Activated T-cell treated with anti-CD3 and anti-CD28 coated beads for 1 hour (primary cell): ENCODE data around the gene GP2.

Source experiments
- DNase-seq: peaks from one replicate; pipeline ENCODE4 v3.0.0-alpha.2; 2020; ENCODE audit warnings: low read depth

The GP2 gene

GRCh38 chr16:20327444-20328041, at the start of gene GP2:
Gene GP2, minus strand, starts transcription at chr16:20327513. Its CDS starts 1,082 bp downstream, at chr16:20326431.
- DNase-seq, result no peak

- DNase-seq, result no peak
Observed at GRCh38 chr16:20372701-20373100, 45.4 kb upstream of the GP2 start.

GRCh38 chr16:20369452-20370054, 42.2 kb upstream of the GP2 start:
- DNase-seq, result no peak

- DNase-seq, result no peak
Observed at GRCh38 chr16:20364051-20364450, 36.7 kb upstream of the GP2 start.

GRCh38 chr16:20363191-20363590, 35.9 kb upstream of the GP2 start:
- no peak for DNase-seq

DNA sequence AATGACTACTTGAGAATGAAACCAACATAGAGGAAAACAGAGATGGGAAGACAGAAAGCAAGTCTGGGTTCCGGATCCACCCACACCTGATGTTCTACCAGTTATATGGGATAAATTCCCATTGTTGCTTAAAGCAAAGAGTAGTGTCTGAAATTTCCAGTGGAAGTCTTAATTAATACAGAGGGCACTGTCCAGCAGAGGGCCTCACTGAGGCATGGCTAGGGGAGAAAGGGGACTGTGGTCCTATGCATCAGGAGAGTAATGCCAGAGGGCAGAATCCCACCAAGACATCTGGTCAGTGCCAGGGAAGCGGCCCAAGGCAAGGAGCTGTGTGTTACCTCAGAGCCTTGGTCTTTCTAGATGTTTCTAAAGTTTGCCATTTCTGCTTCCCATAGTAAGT, 32.7 kb upstream of the GP2 start:
- no peak for DNase-seq

DNA sequence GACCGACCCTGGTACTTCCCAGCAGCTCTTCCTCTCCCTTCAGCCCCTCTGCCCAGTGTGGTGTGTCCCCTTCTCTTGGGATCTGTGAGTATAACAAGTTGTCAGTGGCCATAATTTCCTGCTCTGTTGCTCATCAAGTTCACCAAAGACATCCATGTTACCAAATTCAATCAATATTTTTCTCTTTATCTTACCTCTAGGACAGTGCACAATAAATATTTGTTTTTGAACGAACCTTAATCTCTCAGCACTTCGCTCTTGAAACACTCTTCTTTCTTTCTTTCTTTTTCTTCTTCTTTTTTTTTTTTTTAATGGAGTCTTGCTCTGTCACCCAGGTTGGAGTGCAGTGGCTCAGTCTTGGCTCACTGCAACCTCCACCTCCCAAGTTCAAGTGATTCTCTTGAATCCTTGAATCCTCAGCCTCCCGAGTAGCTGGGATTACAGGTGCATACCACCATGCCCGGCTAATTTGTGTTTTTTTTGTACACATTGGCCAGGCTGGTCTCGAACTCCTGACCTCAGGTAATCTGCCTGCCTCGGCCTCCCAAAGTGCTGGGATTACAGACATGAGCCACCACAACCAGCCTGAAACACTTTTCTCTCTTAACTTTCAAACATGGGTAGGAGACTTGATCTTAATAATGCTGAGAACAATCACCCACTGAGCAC, 27.9 kb upstream of the GP2 start:
- DNase-seq, result no peak

DNA sequence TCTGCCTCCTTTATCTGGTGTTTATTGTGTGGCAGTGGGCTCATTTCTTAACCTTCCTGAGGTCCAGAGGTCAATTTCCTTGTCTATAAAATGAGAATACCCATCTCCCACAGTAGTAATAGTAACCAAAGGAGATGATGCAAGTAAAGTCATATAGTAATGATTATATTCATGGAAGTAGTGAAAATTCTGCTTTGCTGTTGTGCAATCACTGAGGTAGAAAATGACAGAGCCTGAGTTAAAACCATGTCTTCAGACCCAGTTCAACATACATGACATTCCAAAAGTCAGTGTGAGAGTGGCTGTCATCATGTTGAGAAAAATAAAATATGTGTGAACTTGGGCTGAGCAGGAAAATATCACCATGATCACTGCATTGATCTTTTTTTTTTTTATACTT, 26.1 kb upstream of the GP2 start:
- no peak for DNase-seq

GRCh38 chr16:20352615-20353014, 25.3 kb upstream of the GP2 start, which contains the start of gene UMOD:
Gene UMOD, minus strand, starts transcription at chr16:20352715. Its CDS starts 1,978 bp downstream, at chr16:20350737.
- DNase-seq, result no peak

DNA sequence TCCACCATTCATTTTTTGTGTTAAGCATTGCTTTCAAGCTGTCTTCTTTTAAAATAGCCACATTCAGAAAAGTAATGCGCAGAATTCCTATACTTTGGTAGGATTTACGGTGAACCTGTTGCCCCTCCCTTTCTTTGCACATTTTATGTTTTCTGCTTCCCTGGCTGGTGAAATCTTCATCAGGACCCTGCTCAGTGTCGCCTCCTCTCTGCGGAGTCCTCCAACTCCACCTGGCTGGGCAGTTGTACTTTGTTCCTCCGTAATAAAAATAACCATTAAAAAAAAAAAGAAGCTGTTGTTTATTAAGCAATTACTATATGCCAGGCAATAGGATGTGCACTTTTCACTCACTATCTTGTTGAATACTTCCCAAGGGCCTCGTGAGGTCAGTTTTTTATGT, 22.3 kb upstream of the GP2 start:
- no peak for DNase-seq

DNA sequence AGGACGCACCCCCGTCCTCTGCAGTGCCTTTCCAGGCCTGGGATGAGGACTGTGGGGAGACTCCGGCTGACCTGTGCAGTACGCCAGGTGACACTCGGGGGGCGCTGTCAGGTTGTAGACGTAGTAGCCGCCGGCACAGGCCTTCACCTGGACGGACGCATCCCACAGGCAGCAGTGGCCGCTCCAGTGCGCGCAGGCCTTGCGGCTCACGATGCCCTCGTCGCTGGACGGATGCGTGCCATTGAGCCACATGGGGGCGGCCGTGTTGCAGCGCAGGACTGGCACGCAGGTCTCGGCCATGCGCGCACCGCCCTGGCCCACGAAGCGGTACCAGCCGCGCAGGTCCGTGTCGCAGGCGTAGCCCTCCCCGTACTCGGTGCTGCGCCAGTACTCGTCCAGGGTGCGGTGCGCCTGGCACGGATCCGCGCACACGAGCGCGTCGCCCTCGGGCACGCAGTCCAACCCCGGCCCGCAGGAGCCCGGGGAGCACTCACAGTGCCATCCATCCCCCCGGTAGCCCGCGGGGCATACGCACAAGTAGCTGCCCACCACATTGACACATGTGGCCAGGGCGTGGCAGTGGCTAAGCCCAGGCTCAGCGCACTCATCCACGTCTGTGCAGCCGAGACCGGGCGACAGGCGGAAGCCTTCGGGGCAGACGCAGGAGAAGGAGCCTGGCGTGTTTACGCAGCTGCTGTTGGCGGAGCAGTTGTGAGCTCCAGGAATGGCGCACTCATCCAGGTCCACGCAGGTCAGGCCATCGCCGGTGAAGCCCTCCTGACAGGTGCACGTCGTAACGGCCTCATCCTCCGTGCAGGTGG, 21.3 kb upstream of the GP2 start:
- no peak for DNase-seq

GRCh38 chr16:20347666-20348364, 20.5 kb upstream of the GP2 start:
- DNase-seq, result no peak

DNA sequence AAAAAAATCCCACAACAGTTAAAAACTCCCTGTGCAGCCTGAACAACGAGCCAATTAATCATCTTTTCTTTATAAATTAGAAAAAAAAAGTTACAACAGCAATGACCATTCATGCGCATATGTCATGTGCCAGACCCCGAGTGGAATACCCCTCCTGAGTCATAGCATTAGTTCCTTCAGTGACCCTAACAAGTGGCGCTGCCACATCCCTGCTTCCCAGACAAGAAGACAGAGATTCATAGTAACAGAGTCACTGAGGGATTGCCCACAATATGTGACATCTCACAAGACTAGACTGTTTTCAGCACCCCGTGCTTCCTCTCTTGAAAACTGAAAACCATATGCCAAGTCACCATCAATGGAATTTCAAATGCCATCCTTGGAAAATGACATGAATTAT, 17.3 kb upstream of the GP2 start:
- no peak for DNase-seq

DNA sequence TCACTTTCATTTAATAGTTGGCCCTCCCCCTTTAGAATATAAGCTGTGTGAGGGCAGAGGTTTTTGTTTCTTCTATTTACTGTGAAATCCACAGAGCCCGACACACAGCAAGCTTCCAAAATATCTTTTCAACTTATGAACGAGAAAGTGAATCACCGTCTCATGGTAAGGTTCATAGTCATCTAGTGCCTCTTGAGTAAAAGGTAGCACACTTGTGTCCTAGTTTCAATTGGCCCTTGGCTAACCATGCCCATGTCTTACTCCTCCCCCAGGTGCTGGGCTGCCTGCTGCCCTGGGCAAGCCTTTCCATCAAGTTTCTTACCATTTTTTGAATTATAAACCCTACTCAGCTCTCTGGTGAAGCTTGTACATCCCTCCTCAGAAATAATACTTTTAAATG, 12.4 kb upstream of the GP2 start:
- DNase-seq, result no peak

DNA sequence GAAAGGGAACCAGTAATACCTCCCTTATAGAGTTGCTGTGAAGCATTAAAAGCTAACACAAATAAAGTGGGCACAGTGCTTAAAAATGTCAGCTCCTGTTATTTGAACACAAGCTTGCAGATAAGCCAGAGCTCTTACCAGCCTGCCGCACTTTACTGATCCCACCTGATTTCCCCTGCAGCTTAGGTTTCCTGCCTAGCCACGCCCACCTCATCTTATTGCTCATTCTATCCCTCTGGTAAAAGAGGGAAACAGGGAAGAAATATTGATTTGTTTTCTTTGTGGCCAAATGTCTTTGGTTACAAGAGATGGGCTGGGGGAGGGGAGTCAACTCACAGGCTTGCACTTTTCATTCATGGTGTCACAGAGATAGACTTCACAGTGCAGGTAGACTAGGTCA, 9.6 kb upstream of the GP2 start:
- no peak for DNase-seq

GRCh38 chr16:20334396-20334795, 7.1 kb upstream of the GP2 start:
- DNase-seq, result no peak

- no peak for DNase-seq
Observed at GRCh38 chr16:20333120-20333519, 5.8 kb upstream of the GP2 start.

DNA sequence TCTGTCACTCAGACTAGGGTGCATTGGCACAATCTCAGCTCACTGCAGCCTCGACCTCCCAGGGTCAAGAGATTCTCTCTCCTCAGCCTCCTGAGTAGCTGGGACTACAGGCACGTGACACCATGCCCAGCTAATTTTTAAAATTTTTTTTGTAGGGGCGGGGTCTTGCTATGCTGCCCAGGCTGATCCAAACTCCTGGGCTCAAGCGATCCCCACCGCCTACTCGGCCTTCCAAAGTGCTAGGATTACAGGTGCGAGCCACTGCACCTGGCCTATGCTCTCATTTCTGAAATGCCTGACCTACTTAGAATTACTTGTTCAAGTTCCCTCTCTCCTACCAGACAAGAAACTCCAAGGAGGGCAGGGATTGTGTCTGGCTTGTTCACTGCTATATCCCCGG, 5.1 kb upstream of the GP2 start:
- DNase-seq, result no peak

GRCh38 chr16:20331635-20332034, 4.3 kb upstream of the GP2 start:
- DNase-seq, result no peak

- no peak for DNase-seq
Observed at GRCh38 chr16:20329392-20330138, 2.3 kb upstream of the GP2 start.

DNA sequence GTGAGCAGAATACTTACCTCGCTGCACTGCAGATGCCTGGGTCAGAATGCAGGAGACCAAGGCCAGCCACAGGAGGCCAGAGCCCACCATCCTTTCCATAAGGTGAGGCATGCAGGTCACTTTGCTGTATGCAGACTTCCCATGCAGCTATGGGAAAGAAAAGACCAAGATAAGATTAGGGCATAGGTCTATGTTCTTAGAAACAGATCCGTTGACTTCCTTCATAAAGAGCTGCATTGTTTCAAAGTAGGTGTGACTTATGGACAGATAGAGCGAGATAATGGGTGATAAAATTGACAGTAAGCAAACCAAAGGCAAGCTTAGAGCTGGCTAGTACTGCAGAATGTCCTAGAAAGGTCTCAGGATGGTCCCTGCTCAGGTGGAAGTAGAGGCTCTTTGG, 992 bp downstream of the GP2 start:
- DNase-seq, result no peak
